Measurements from ENCODE around the gene COPE.

Gene COPE

DNA sequence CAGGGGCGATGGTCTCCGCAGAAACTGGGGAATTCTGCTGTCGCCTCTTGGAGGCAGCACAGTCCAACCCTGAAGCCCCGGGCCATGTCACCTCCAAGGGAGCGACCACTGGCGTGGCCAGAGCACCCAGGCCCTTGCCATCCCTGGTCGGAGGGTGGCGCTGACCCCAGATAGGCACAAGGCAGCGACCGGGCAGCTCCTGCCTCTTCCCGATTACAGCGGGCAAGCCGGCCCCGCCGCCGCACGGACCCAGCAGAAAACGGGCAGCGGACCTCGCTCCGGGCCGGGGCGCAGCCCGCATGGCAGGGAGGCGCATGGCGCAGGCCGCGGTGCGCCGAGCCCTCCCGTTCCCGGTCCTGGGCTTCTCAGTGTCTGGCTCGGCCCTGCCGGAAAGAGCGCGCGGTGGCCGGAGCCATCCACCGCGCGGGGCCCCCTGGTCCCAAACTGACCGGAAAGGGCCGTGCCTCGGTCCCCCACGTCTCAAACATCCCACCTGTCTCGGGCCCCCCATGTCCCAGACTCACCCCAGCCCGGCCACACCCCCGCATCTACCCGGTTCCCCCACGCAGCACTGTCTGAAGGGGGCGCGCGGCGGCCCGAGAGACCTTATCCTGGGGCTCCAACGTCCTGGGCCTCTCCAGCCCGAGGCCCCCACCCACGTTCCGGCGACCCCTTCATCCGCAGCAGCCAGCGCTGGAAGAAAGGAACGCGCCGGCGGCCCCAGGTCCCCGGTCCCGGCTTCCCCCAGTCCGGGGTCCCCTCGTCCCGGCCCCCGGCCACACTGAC lies 24.0 kb downstream of the COPE start:
- DNase-seq (ENCODE audit: low read depth in 2 of 2), result no peak

DNA sequence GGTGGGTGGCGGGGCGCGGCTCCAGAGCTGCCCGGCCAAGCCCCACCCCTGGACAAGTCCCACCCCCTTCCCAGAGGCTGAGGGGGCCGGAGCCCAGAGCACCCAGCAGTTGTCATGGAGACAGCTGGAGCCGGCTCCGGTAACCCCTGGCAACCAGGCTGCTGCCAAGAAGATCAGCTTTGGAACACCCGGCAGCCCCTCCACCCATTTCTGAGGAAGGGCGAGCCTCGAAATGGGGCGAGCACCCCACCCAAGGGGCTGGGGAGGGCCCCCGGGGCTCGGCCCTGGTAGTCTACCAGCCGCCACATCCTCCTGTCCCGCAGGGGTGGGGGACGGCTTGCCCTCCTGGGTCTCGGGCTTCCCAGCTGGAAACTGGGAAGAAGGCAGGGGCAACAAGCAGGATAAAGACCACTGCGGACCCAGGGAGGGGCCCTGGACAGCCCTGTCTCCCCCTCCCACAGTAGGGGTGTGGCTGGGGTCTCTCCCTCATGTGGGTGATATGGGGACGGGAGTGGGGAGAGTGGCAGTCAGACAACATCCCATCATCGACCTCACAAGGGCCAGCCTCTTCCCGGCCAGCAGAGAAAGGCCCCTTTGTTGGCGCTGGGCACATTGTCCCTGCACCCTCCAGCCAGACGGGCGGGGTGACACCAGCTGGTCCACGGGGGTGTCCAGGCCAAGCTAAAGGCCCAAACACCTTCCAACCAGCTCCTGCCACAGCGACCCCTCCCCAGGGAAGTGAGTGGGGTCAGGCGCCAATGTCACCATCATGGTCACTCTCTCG lies 24.7 kb downstream of the COPE start:
- no peak for DNase-seq (ENCODE audit: low read depth in 2 of 2)

DNA sequence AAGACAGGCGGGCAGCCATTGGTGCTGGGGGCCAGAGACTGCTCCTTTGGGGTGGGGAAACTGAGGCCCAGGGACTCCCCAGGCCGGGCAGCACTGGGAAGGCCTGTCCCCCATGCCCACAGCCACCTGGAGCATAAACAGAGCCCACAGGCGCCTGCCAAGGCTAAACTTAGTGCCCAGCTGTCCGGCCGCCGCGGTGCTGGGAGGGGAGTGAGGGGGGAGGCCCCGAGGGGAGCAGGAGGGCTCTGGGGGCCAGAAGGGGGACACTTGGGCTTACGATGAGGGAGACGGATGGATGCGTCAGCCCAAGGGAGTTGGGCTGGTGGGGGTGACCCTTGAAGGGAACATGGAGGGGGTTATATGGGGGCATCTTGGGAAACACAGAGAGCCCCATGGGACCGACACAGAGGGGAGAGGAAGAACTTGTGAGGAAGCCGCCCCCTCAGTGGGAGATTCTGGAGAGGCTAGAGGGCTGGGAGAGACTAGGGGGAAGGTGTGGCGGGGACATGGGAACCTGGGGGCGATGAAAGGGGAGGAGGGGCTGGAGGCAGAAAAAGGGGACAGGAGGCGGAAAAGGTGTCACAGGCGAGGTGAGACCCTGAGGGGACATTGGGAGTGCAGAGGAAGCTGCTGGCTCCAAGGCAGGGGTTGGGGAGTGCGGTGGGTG lies 25.5 kb downstream of the COPE start:
- DNase-seq (ENCODE audit: low read depth in 2 of 2), result no peak

DNA sequence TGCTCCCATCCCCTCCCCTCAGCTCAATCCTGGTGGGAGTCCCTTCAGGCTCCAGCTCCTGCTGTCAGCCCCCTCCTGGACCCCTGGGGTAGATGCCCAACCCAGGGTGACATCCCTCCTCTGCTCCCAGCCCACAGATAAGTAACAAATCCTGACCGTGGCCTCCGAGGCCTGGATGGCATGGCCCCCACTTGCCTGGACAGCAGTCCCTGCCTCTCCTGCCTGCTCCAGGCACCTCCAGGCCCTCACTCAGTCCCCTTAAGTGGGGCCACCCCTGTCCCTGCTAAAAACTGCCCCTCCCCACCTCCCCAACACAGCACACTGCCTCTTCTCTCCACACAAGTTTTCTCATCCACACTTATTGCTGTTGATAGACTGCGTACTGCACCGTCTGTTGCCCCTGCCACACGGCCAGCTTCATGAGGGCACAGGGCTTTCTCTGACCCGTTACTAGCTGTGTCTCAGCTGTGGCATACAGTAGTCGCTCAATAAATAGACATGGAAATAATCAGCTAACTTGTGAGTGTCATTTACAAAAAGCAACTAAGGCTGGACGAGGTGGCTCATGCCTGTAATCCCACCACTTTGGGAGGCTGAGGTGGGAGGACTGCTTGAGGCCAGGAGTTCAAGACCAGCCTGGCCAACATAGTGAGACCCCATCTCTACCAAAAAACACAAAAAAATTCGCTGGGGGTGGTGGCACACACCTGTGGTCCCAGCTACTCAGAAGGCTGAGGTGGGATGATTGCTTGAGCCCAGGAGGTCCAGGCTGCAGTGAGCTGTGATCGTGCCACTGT lies 29.0 kb downstream of the COPE start:
- no peak for DNase-seq (ENCODE audit: low read depth in 2 of 2)

DNA sequence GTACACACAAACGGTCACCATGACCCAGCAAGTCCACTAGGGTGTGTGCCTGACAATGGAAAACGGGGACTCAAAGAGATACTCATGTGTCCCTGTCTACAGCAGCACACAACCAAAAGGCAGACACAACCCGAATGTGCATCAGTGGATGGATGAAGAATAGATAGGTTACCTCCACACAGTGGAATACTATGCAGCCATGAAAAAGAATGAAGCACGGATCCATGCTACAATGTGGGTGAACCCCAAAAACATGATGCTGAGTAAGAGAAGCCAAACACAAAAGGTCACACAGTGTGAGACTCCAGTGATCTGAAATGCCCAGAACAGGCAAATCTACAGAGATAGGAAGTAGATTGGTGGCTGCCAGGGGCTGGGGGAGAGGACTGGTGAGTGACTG lies 32.2 kb downstream of the COPE start:
- DNase-seq (ENCODE audit: low read depth in 2 of 2), result no peak

DNA sequence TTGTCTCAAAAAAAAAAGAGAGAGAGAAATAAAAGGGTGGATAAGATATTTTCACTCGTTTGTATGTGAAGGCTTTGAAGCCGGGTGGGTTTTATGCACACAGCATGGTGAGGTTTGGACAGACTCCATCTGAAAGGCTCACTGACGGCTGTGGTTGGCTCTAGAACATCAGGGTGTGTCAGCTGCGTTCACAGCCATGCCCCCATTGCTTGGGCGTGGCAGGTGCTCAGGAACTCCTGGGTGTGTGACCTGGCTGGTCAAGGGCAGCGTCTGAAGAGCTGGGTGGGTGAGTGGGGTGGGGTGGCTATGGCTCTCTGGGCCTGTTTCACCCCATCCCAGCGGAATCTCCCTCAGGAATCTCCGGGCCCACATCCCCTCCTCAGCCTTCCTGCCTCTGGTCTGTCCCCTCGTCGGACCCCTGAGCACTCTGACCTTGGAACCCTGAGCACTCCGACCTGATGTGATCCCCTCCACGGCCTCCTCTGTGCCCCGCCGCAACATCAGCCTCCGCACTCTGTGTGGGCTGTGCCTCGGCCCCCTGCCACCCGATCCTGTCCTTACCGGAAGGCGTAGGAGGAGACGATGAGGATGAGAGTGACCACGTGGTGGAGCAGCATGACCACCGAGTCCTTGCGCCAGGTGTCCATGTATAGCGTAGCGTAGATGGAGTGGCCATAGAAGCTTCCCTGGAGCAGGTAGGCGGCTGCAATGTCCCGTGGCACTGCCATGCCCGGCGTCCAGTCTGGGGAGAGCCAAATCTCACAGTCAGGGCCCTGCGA lies 35.5 kb downstream of the COPE start:
- no peak for DNase-seq (ENCODE audit: low read depth in 2 of 2)

DNA sequence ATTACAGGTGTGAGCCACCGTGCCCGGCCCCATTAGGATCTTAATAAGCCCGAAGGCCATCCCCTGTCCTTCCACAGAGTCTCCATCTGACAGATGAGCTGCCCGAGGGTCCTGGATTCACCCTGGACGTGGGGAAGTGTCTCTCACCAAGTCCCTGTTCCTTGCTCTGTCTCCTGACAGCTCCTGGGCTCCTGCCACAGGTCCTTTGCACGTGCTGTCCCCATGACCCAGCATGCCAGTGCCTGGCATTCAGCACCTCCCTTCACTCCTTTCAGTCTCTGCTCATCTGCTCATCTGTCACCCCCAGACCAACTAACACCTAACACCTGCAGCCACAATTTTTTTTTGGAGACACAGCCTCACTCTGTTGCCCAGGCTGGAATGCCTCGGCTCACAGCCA lies 37.7 kb downstream of the COPE start:
- no peak for DNase-seq (ENCODE audit: low read depth in 2 of 2)

DNA sequence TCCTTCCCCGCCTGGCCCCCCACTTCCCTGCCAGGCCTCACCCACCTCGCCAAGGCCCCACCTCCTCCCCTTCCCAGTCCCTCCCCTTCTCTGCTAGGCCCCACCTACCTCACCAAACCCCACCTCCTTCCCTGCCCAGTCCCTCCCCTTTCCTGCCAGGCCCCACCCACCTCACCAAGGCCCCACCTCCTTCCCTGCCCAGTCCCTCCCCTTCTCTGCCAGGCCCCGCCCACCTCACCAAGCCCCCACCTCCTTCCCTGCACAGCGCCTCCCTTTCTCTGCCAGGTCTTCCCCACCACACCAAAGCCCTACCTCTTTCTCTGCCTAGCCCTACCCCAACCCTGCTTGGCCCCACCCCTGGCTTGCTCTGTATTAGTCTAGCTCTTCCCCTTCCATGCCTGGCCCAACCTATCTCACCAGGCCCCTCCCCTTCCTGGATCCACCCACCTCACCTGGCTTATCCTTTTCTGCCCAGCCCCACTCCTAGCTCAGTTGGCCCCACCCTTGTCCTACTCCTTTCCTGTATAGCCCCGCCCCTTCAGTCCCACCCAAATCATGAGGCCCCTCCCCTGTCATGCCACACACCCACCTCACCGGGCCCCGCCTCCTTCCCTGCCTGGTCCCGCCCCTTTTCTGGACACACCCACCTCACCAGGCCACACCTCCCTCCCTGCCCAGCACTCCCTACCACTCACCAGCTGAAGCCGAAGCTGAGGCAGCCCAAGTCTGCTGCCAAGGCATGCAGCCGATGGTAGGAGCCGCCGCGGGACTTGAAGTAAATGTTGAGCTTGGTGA lies 39.4 kb downstream of the COPE start:
- DNase-seq (ENCODE audit: low read depth in 2 of 2), result no peak

DNA sequence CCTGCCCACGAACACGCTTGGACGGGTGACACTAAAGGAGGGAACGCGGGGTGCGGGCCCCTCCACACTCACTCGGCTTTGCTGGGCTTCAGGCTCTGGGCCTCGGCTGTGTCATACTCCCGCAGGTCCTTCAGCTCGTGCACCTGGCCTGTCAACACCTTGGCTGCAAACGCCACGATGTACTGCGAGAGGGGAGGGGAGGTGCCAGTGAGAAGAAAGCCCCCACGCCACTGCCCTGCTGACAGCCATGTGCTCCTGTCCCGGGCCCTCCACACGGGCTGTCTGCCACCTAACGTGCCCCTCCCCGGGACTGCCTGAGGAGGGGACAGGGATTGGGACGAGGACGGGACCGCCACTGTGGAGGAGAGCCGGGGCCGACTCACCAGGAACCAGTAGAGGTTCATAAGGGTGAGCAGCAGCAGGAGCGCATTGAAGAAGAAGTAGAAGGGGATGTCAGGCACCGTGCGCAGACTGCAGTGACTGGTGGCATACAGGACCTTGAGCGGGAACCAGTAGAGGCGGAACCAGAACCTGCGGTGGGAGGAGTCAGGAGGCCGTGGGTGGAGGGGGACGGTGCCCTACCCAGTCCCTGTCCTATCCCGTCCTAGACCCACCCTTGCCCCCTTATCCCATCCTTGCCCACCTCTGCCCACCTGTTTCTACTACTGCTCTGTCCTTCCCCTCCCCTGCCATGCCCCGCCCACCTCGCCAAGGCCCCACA lies 40.2 kb downstream of the COPE start:
- DNase-seq (ENCODE audit: low read depth in 2 of 2), result no peak

DNA sequence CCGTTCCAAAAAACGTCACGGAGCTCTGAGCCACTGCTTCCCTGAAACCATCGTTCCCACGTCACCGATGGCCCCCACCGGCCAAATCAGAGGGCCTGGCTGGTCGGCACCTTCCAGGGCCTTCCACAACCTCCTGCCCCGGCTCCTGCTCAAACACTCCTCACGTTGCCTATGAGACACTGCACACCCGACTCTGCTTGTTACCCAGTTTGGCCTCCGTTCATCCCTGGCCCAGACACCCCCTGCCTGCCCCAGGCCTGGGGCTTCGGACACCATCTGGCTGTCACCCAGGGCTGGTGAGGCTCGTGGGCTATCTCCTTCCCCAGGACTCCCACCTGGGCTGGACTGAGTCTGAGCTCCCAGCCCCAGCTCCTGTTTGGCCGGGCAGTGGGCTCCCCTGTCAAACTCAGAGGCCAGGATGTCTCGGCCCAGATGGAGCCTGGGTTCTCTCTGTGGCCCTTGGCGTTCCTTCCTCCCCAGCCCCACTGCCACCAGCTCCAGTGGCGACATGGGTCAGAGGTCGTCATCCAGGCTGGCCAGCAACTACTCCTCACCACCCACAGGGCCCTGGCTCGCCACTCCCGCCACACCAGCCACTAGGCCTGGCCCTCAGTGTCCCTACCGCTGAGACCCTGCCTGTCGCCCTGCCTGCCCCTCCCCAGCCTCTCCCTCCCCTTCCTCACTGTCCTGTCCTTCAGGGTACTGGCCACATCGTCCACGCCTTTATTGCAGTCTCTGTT lies 41.0 kb downstream of the COPE start:
- no peak for DNase-seq (ENCODE audit: low read depth in 2 of 2)

DNA sequence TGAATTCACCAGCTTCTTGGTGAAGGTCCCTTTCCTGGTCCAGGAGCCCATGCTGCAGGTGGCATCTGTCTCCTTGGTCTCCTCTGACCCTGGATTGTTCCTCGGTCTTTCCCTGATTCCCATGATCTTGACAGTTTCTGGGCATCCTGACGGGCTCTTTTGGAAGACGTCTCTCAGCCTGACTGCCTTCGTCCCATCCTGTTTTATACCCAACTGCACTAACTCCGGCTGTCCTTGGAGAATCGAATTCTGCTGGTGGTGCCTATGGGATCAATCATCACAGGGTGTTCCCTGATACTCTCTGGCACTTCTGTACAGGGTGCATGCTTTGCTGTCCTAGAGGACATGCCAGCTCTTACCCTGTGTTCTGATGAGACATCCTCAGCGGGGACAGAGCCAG lies 42.3 kb downstream of the COPE start:
- DNase-seq (ENCODE audit: low read depth in 2 of 2), result no peak

DNA sequence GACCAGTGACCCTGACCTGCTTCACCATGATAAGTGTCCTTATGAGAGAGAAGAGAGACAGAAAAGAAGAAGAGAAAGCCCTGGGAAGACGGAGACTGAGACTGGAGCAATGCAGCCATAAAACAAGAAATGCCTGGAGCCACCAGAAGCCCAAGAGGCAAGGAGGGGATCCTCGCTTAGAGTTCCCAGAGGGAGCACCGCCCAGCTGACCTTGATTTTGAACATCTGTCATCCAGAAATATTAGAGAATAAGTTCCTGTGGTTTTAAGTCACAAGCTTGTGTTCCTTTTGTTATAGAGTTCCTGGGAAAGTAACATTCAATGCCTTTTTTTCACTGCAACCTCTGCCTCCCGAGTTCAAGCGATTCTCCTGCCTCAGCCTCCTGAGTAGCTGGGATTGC lies 43.5 kb downstream of the COPE start:
- DNase-seq (ENCODE audit: low read depth in 2 of 2), result no peak

DNA sequence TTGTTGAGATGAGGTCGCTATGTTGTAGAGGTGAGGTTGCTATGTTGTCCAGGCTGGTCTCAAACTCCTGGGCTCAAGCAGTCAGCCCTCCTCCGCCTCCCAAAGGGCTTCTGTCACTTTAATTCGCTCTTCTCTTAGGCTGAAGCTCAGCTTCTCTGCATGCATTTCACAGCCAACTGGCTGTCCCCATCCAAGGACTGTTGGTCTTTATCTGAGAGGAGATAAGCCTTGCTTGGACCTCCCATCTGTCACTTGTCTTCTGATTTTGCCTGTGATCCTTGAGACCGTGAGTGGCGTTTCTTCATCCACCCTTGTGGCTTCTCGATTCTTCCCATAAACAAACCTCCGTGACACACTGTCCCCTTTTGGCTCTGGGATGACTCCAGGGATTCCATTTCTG lies 47.6 kb downstream of the COPE start:
- DNase-seq (ENCODE audit: low read depth in 2 of 2), result no peak

DNA sequence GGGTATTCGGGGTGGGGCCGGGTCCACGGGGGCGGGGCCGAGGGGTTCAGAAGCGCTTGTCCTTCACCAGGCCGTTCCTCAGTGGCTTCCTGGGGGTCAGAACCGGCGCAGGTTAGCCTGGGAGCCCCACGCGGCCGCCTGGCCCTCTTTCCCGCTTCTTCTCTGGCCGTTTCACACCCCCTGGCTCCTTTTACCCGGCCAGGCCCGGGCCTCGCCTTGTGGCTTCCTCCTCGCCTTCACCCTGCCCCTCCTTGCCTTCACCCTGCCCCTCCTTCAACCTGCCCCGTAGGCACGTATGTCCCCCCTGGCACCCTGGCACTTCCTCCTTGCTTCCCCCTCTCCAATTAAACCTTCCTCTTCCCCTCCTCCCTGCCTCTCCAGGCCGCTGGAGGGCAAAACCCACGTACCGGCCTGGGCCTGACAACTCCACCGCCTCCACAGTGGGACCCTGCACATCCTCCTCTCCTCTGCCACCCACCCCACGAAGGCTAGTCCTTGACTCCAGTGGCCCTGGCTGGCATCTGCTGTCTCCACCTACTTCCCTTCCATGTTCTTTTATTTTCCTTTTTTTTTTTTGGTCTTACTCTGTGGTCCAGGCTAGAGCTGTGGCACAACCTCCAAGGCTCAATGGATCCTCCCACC lies 48.5 kb downstream of the COPE start:
- DNase-seq (ENCODE audit: low read depth in 2 of 2), result no peak

DNA sequence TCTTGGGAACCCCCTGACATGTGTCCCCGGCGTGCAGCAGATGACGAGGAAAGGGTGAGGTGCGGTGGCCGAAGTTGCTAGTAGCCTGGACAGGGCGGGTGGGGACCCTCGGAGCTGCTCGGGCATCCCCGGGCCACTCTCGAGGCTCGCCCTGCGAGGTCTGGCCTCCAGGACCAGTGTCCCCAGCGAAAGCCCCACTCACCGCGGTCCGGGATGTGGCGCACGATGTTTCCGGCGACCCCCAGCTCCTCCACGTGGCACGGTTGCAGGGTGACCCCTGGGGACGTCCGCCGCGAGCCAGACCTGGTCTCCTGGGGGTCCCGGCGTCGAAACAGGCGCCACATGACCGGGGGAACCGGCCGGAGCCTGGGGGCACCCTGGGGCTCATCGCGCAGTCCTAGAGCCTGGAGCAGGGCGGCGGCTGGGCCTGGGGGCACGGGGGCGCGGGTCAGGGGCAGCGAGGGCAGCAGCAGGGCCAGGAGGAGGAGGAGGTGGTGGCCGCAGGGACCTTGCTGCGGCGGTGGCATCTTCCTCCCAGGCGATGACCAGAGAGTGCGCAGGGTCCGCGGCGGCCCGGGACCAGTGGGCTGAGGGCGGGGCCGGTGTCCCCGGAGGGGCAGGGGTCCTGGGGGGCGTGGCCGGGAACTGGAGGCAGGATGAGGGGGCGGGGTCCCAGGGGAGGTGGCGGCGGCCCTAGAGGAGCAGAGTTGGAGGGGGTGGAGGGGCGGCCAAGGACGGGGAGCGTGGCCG lies 49.2 kb downstream of the COPE start:
- DNase-seq (ENCODE audit: low read depth in 2 of 2), result no peak

DNA sequence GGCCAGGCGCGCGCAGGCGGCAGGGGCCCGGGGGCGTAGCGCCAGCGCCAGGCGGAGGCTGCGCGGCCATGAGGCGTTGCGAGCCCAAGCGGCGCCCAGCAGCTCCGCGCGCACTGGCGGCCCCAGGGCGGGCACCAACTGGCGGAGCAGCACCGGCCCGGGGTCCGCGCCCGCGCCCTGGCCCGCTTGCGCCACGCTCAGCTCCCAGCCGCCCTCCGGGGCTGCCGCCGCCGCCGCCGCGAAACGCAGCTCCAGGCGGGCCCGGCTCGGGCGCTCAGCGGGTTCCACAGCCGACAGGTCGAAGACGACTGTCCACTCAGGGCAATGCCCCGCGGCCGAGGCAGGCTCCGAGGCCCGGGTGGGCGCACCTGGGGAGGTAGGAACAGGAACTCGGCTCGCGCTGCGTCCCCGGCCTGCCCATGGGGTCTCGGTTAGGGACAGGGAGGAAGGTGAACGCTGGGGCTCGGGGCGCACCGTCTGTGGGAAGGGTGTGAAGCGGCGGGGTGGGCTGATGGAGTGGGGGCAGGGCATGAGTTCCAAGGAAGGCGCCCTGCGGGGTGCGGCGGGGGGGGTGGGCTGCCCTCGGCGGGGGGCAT lies 50.1 kb downstream of the COPE start:
- DNase-seq (ENCODE audit: low read depth in 2 of 2), result no peak

DNA sequence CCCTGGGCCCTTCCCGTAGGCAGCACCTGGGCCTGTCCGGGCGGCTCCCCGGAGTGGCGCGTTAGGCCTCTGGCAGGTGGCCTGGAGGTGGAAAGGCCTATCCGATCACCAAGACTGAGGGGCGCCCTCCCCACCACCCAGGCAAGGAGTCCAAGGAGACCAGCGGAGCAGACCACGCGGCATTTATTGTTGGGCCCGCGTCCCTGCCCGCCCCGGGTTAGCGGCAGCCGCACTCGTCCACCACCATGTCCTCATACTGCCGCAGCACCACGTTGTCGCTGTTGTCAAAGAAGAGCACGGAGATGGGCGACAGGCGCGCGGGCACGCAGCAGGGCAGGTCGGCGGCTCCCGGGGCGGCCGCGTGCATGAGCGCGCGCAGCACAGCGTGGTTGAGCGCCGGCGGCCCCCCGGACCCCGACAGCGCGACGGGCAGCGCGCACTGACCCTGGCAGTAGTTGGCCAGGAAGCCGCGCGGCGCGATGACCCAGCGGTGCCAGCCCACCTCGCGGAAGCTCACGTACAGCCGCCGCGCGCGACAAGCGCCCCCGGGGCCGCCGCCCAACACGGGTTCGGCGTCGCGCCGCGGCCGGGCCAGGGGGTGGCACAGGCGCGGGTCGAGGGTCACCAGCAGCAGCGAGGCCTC lies 50.7 kb downstream of the COPE start:
- no peak for DNase-seq (ENCODE audit: low read depth in 2 of 2)

Measured in stimulated activated CD8-positive, alpha-beta memory T cell treated with anti-CD3 and anti-CD28 coated beads, Interleukin-15, amount 100 ng/mL, for 4 hours (primary cell).